HEK293 (cell line): ENCODE measurements around the gene TPRN.

Source experiments
- BCL11A ChIP-seq: fragments of 450-650 bp; formaldehyde crosslinking; IDR thresholded peaks from 2 replicates; pipeline ENCODE4 v1.5.1; 2016; ENCODE audit warnings: low read depth, missing biosample characterization, missing genetic modification characterization
- KLF10 ChIP-seq: fragments of 450-650 bp; IDR thresholded peaks from 2 replicates; pipeline ENCODE4 v1.5.1; 2018; ENCODE audit warnings: missing biosample characterization, mild to moderate bottlenecking, missing genetic modification characterization
- KLF7 ChIP-seq: fragments of 450-650 bp; formaldehyde crosslinking; IDR thresholded peaks from 2 replicates; pipeline ENCODE4 v1.5.1; 2016; ENCODE audit warnings: missing biosample characterization, missing genetic modification characterization, borderline replicate concordance
- PRDM1 ChIP-seq: fragments of 450-650 bp; formaldehyde crosslinking; IDR thresholded peaks from 2 replicates; pipeline ENCODE4; 2016; ENCODE audit warnings: missing biosample characterization, missing genetic modification characterization
- SCRT1 ChIP-seq: fragments of 450-650 bp; formaldehyde crosslinking; IDR thresholded peaks from 2 replicates; pipeline ENCODE4 v1.5.1; 2016; ENCODE audit warnings: missing biosample characterization, missing genetic modification characterization, borderline replicate concordance
- SP2 ChIP-seq: fragments of 450-650 bp; formaldehyde crosslinking; IDR thresholded peaks from 2 replicates; pipeline ENCODE4 v1.5.1; 2016; ENCODE audit warnings: missing biosample characterization, missing genetic modification characterization
- ZBTB8A ChIP-seq: fragments of 450-650 bp; formaldehyde crosslinking; IDR thresholded peaks from 2 replicates; pipeline ENCODE4 v1.5.1; 2016; ENCODE audit warnings: missing biosample characterization, missing genetic modification characterization
- ZNF114 ChIP-seq: fragments of 450-650 bp; formaldehyde crosslinking; IDR thresholded peaks from 2 replicates; pipeline ENCODE4 v1.5.0; 2017; ENCODE audit warnings: missing biosample characterization, missing genetic modification characterization
- ZNF169 ChIP-seq: fragments of 450-650 bp; formaldehyde crosslinking; IDR thresholded peaks from 2 replicates; pipeline ENCODE4 v1.5.1; 2016; ENCODE audit warnings: missing biosample characterization, missing genetic modification characterization
- ZNF292 ChIP-seq: fragments of 450-650 bp; formaldehyde crosslinking; IDR thresholded peaks from 2 replicates; pipeline ENCODE4 v1.5.1; 2016; ENCODE audit warnings: low read depth, missing biosample characterization, missing genetic modification characterization, borderline replicate concordance
- ZNF350 ChIP-seq: fragments of 450-650 bp; formaldehyde crosslinking; IDR thresholded peaks from 2 replicates; pipeline ENCODE4 v1.5.0; 2017; ENCODE audit warnings: missing biosample characterization, mild to moderate bottlenecking, missing genetic modification characterization
- ZNF366 ChIP-seq: fragments of 450-650 bp; formaldehyde crosslinking; conservative IDR thresholded peaks from 2 replicates; pipeline ENCODE4 v1.5.1; 2016; ENCODE audit warnings: missing biosample characterization, missing genetic modification characterization
- ZNF548 ChIP-seq: fragments of 450-650 bp; formaldehyde crosslinking; IDR thresholded peaks from 2 replicates; pipeline ENCODE4 v1.5.1; 2016; ENCODE audit warnings: missing biosample characterization, missing genetic modification characterization
- ZNF670 ChIP-seq: fragments of 450-650 bp; formaldehyde crosslinking; IDR thresholded peaks from 2 replicates; pipeline ENCODE4 v1.5.1; 2016; ENCODE audit warnings: missing biosample characterization, missing genetic modification characterization, low read depth
- ZNF792 ChIP-seq: fragments of 450-650 bp; formaldehyde crosslinking; IDR thresholded peaks from 2 replicates; pipeline ENCODE4 v1.5.1; 2016; ENCODE audit warnings: missing biosample characterization, missing genetic modification characterization
- ZNF830 ChIP-seq: fragments of 450-650 bp; IDR thresholded peaks from 2 replicates; pipeline ENCODE4 v1.5.0; 2018; ENCODE audit warnings: missing biosample characterization, missing genetic modification characterization, low read depth, mild to moderate bottlenecking, moderate library complexity
- ZSCAN16 ChIP-seq: fragments of 450-650 bp; formaldehyde crosslinking; IDR thresholded peaks from 2 replicates; pipeline ENCODE4 v1.5.1; 2016; ENCODE audit warnings: missing biosample characterization, missing genetic modification characterization
- ZXDB ChIP-seq: fragments of 450-650 bp; formaldehyde crosslinking; IDR thresholded peaks from 2 replicates; pipeline ENCODE4 v1.5.1; 2016; ENCODE audit warnings: missing biosample characterization, missing genetic modification characterization
- TF ChIP-seq, protein P1 (sequence below): fragments of 450-650 bp; formaldehyde crosslinking; IDR thresholded peaks from 2 replicates; pipeline ENCODE4 v1.5.1; 2016; ENCODE audit warnings: missing biosample characterization, missing genetic modification characterization, borderline replicate concordance
- TF ChIP-seq, protein P2 (sequence below): sonication (generic); formaldehyde crosslinking; IDR thresholded peaks from 2 replicates; pipeline ENCODE4 v1.8.1; 2022; ENCODE audit warnings: mild to moderate bottlenecking, moderate library complexity, missing genetic modification reagents
- TF ChIP-seq, protein P3 (sequence below): fragments of 450-650 bp; formaldehyde crosslinking; IDR thresholded peaks from 2 replicates; pipeline ENCODE4 v1.5.1; 2016; ENCODE audit warnings: missing biosample characterization, missing genetic modification characterization, low read depth
- TF ChIP-seq, protein P4 (sequence below): fragments of 450-650 bp; formaldehyde crosslinking; IDR thresholded peaks from 2 replicates; pipeline ENCODE4 v1.5.0; 2017; ENCODE audit warnings: missing biosample characterization, missing genetic modification characterization, borderline replicate concordance
- TF ChIP-seq, protein P5 (sequence below): fragments of 450-650 bp; formaldehyde crosslinking; IDR thresholded peaks from 2 replicates; pipeline ENCODE4 v1.5.1; 2016; ENCODE audit warnings: missing biosample characterization, missing genetic modification characterization
- TF ChIP-seq, protein P6 (sequence below): fragments of 450-650 bp; formaldehyde crosslinking; IDR thresholded peaks from 2 replicates; pipeline ENCODE4 v1.5.1; 2016; ENCODE audit warnings: missing biosample characterization, missing genetic modification characterization
- TF ChIP-seq, protein P7 (sequence below): fragments of 450-650 bp; formaldehyde crosslinking; IDR thresholded peaks from 2 replicates; pipeline ENCODE4 v1.5.1; 2016; ENCODE audit warnings: missing biosample characterization, missing genetic modification characterization

The TPRN gene

DNA sequence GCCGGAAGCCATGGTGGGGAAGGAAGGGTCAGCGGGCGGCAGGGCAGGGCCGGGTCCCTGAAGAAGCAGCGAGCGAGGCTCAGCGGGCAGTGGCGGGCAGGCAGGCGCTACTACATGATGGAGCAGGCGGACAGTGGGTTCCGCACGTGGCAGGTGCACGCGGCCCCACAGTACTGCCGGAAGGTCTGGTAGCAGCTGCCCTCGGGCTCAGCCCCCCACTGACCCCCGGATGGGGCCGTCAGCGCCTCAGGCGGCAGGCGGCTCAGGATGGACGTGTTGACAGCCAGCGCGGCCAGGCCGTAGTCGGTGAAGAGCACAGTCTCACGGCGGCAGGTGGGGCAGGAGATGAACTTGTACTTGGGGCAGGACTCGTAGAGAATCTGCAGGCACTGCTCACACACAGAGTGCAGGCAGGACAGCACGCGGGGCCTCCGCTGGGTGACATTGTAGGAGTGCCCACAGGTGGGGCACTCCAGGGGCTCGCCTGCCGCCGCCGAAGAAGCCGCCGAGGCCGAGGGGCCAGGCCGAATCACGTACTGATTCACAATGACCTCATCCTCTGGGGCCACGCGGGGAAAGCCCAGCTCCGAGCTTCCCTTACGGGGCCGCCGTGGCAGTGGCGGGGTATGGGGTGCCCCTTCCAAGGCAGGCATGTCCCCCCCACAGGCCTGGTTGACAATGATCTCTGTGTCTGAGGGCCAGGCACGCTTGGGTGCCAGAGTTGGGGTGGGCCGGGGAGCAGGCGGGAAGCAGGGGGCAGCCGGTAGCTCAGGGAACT is 20.0 kb upstream of the TPRN start (continued):
- TF ChIP-seq, protein P1, sequence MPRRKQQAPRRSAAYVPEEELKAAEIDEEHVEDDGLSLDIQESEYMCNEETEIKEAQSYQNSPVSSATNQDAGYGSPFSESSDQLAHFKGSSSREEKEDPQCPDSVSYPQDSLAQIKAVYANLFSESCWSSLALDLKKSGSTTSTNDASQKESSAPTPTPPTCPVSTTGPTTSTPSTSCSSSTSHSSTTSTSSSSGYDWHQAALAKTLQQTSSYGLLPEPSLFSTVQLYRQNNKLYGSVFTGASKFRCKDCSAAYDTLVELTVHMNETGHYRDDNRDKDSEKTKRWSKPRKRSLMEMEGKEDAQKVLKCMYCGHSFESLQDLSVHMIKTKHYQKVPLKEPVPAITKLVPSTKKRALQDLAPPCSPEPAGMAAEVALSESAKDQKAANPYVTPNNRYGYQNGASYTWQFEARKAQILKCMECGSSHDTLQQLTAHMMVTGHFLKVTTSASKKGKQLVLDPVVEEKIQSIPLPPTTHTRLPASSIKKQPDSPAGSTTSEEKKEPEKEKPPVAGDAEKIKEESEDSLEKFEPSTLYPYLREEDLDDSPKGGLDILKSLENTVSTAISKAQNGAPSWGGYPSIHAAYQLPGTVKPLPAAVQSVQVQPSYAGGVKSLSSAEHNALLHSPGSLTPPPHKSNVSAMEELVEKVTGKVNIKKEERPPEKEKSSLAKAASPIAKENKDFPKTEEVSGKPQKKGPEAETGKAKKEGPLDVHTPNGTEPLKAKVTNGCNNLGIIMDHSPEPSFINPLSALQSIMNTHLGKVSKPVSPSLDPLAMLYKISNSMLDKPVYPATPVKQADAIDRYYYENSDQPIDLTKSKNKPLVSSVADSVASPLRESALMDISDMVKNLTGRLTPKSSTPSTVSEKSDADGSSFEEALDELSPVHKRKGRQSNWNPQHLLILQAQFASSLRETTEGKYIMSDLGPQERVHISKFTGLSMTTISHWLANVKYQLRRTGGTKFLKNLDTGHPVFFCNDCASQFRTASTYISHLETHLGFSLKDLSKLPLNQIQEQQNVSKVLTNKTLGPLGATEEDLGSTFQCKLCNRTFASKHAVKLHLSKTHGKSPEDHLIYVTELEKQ: no peak
- TF ChIP-seq, protein P2, sequence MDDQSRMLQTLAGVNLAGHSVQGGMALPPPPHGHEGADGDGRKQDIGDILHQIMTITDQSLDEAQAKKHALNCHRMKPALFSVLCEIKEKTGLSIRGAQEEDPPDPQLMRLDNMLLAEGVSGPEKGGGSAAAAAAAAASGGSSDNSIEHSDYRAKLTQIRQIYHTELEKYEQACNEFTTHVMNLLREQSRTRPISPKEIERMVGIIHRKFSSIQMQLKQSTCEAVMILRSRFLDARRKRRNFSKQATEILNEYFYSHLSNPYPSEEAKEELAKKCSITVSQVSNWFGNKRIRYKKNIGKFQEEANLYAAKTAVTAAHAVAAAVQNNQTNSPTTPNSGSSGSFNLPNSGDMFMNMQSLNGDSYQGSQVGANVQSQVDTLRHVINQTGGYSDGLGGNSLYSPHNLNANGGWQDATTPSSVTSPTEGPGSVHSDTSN: no peak
- TF ChIP-seq, protein P3, sequence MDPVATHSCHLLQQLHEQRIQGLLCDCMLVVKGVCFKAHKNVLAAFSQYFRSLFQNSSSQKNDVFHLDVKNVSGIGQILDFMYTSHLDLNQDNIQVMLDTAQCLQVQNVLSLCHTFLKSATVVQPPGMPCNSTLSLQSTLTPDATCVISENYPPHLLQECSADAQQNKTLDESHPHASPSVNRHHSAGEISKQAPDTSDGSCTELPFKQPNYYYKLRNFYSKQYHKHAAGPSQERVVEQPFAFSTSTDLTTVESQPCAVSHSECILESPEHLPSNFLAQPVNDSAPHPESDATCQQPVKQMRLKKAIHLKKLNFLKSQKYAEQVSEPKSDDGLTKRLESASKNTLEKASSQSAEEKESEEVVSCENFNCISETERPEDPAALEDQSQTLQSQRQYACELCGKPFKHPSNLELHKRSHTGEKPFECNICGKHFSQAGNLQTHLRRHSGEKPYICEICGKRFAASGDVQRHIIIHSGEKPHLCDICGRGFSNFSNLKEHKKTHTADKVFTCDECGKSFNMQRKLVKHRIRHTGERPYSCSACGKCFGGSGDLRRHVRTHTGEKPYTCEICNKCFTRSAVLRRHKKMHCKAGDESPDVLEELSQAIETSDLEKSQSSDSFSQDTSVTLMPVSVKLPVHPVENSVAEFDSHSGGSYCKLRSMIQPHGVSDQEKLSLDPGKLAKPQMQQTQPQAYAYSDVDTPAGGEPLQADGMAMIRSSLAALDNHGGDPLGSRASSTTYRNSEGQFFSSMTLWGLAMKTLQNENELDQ (tag by site-specific recombination): no peak
- TF ChIP-seq PRDM1 (tag by site-specific recombination): no peak
- no peak for TF ChIP-seq ZXDB (tag by site-specific recombination)
- TF ChIP-seq, protein P4, sequence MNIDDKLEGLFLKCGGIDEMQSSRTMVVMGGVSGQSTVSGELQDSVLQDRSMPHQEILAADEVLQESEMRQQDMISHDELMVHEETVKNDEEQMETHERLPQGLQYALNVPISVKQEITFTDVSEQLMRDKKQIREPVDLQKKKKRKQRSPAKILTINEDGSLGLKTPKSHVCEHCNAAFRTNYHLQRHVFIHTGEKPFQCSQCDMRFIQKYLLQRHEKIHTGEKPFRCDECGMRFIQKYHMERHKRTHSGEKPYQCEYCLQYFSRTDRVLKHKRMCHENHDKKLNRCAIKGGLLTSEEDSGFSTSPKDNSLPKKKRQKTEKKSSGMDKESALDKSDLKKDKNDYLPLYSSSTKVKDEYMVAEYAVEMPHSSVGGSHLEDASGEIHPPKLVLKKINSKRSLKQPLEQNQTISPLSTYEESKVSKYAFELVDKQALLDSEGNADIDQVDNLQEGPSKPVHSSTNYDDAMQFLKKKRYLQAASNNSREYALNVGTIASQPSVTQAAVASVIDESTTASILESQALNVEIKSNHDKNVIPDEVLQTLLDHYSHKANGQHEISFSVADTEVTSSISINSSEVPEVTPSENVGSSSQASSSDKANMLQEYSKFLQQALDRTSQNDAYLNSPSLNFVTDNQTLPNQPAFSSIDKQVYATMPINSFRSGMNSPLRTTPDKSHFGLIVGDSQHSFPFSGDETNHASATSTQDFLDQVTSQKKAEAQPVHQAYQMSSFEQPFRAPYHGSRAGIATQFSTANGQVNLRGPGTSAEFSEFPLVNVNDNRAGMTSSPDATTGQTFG (tag by site-specific recombination): no peak
- no peak for TF ChIP-seq ZNF548
- 0 out of 2 replicates have a peak, but pooled peaks have one; percentile 45 for TF ChIP-seq BCL11A (tag by site-specific recombination)
- TF ChIP-seq ZNF366: no peak
- no peak for TF ChIP-seq ZNF792
- TF ChIP-seq ZNF670: no peak
- TF ChIP-seq, protein P5, sequence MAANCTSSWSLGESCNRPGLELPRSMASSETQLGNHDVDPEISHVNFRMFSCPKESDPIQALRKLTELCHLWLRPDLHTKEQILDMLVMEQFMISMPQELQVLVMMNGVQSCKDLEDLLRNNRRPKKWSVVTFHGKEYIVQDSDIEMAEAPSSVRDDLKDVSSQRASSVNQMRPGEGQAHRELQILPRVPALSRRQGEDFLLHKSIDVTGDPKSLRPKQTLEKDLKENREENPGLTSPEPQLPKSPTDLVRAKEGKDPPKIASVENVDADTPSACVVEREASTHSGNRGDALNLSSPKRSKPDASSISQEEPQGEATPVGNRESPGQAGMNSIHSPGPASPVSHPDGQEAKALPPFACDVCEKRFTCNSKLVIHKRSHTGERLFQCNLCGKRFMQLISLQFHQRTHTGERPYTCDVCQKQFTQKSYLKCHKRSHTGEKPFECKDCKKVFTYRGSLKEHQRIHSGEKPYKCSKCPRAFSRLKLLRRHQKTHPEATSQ: no peak
- TF ChIP-seq, protein P6, sequence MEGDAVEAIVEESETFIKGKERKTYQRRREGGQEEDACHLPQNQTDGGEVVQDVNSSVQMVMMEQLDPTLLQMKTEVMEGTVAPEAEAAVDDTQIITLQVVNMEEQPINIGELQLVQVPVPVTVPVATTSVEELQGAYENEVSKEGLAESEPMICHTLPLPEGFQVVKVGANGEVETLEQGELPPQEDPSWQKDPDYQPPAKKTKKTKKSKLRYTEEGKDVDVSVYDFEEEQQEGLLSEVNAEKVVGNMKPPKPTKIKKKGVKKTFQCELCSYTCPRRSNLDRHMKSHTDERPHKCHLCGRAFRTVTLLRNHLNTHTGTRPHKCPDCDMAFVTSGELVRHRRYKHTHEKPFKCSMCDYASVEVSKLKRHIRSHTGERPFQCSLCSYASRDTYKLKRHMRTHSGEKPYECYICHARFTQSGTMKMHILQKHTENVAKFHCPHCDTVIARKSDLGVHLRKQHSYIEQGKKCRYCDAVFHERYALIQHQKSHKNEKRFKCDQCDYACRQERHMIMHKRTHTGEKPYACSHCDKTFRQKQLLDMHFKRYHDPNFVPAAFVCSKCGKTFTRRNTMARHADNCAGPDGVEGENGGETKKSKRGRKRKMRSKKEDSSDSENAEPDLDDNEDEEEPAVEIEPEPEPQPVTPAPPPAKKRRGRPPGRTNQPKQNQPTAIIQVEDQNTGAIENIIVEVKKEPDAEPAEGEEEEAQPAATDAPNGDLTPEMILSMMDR (tag by site-specific recombination): no peak
- no peak for TF ChIP-seq KLF10 (tag by site-specific recombination)
- TF ChIP-seq, protein P7, sequence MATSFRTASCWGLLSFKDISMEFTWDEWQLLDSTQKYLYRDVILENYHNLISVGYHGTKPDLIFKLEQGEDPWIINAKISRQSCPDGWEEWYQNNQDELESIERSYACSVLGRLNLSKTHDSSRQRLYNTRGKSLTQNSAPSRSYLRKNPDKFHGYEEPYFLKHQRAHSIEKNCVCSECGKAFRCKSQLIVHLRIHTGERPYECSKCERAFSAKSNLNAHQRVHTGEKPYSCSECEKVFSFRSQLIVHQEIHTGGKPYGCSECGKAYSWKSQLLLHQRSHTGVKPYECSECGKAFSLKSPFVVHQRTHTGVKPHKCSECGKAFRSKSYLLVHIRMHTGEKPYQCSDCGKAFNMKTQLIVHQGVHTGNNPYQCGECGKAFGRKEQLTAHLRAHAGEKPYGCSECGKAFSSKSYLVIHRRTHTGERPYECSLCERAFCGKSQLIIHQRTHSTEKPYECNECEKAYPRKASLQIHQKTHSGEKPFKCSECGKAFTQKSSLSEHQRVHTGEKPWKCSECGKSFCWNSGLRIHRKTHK (tag by site-specific recombination): no peak
- peak; percentile 51 for TF ChIP-seq ZBTB8A (tag by site-specific recombination)
- TF ChIP-seq ZSCAN16 (tag by site-specific recombination): no peak
- no peak for TF ChIP-seq ZNF169 (tag by site-specific recombination)
- TF ChIP-seq SP2 (tag by site-specific recombination): no peak
- no peak for TF ChIP-seq SCRT1 (tag by site-specific recombination)
- no peak for TF ChIP-seq ZNF292 (tag by site-specific recombination)
- no peak for TF ChIP-seq ZNF350 (tag by site-specific recombination)
- no peak for TF ChIP-seq ZNF830 (tag by site-specific recombination)
- TF ChIP-seq ZNF114 (tag by site-specific recombination): no peak
- TF ChIP-seq KLF7 (tag by site-specific recombination): no peak
